GM19397 (cell line): ENCODE results near the gene NFYC.
"Not testable (repeated sequence)": the region's sequence is repeated elsewhere in the genome, so short reads cannot be mapped to it uniquely, and the experiment has no call there.

Experiments
- ATAC-seq: cut with Tn5 transposase; IDR thresholded peaks from one replicate; pipeline ENCODE4 v1.9.1; 2021; ENCODE audit warnings: mild to moderate bottlenecking, moderate library complexity; ENCODE audit not compliant: unreplicated experiment

Gene NFYC

GRCh38 chr1:40664791-40665190 is 26.7 kb upstream of the NFYC start:
- no peak for ATAC-seq

GRCh38 chr1:40665335-40666171 is 26.0 kb upstream of the NFYC start, which contains the start of gene RIMS3:
Gene RIMS3 (minus strand): TSS chr1:40665682. CDS start chr1:40641925, 23,757 bp downstream.
- peak; percentile 74 for ATAC-seq

- no peak for ATAC-seq
These were observed 22.6 kb upstream of the NFYC start for GRCh38 chr1:40668769-40669525.

- ATAC-seq, result no peak
These were observed 18.1 kb upstream of the NFYC start for GRCh38 chr1:40673452-40673851.

GRCh38 chr1:40676501-40676900 is 15.0 kb upstream of the NFYC start:
- ATAC-seq, result no peak

- no peak for ATAC-seq
These were observed 12.1 kb upstream of the NFYC start for GRCh38 chr1:40679165-40679953.

GRCh38 chr1:40684669-40685068 is 6.8 kb upstream of the NFYC start:
- no peak for ATAC-seq

GRCh38 chr1:40687059-40687458 is 4.4 kb upstream of the NFYC start:
- no peak for ATAC-seq

- no peak for ATAC-seq
These were observed 3.8 kb upstream of the NFYC start for GRCh38 chr1:40687661-40688060.

GRCh38 chr1:40689737-40690136 is 1.8 kb upstream of the NFYC start:
- ATAC-seq, result no peak

GRCh38 chr1:40690771-40691537 is 550 bp upstream of the NFYC start:
- no peak for ATAC-seq

- no peak for ATAC-seq
These were observed 958 bp downstream of the NFYC start for GRCh38 chr1:40692429-40692895.

- no peak for ATAC-seq
These were observed 1.9 kb downstream of the NFYC start for GRCh38 chr1:40693425-40693824.

GRCh38 chr1:40694353-40694874 is 2.9 kb downstream of the NFYC start:
- no peak for ATAC-seq

- ATAC-seq, result no peak
These were observed 4.8 kb downstream of the NFYC start for GRCh38 chr1:40696294-40696693.

- no peak for ATAC-seq
These were observed 5.9 kb downstream of the NFYC start for GRCh38 chr1:40697436-40697835.

GRCh38 chr1:40699787-40700186 is 8.3 kb downstream of the NFYC start:
- peak; percentile 54 for ATAC-seq

GRCh38 chr1:40701684-40702083 is 10.2 kb downstream of the NFYC start:
- no peak for ATAC-seq

- ATAC-seq, result not testable (repeated sequence)
These were observed 11.3 kb downstream of the NFYC start for GRCh38 chr1:40702810-40703209.

GRCh38 chr1:40703316-40703715 is 11.8 kb downstream of the NFYC start:
- no peak for ATAC-seq
